GM19438 (cell line): ENCODE data around the gene PICALM.

Experiments
- ATAC-seq: cut with Tn5 transposase; IDR thresholded peaks from one replicate; pipeline ENCODE4 v1.9.1; 2021; ENCODE audit warnings: low read depth; ENCODE audit not compliant: unreplicated experiment

PICALM gene

GRCh38 chr11:86087256-86087655 is 18.4 kb upstream of the PICALM start:
- ATAC-seq: no peak

GRCh38 chr11:86081455-86081854 is 12.6 kb upstream of the PICALM start:
- no peak for ATAC-seq

- no peak for ATAC-seq
Measured at GRCh38 chr11:86079421-86079820, 10.5 kb upstream of the PICALM start.

GRCh38 chr11:86073948-86074347 is 5.1 kb upstream of the PICALM start:
- ATAC-seq: no peak

GRCh38 chr11:86072211-86072610 is 3.3 kb upstream of the PICALM start:
- ATAC-seq: no peak

- no peak for ATAC-seq
Measured at GRCh38 chr11:86070142-86071056, 1.5 kb upstream of the PICALM start.

- ATAC-seq: peak; percentile 57
Measured at GRCh38 chr11:86069408-86070101, 671 bp upstream of the PICALM start.

- ATAC-seq: peak; percentile 5
Measured at GRCh38 chr11:86068138-86068871, 579 bp downstream of the PICALM start.

GRCh38 chr11:86067851-86068137 is 1.1 kb downstream of the PICALM start:
- no peak for ATAC-seq

- ATAC-seq: no peak
Measured at GRCh38 chr11:86067009-86067850, 1.7 kb downstream of the PICALM start.

GRCh38 chr11:86066657-86067008 is 2.3 kb downstream of the PICALM start:
- no peak for ATAC-seq

- no peak for ATAC-seq
Measured at GRCh38 chr11:86066033-86066432, 2.9 kb downstream of the PICALM start.

- ATAC-seq: no peak
Measured at GRCh38 chr11:86064220-86064803, 4.6 kb downstream of the PICALM start.

GRCh38 chr11:86063536-86063935 is 5.3 kb downstream of the PICALM start:
- ATAC-seq: no peak

- ATAC-seq: no peak
Measured at GRCh38 chr11:86062719-86063118, 6.2 kb downstream of the PICALM start.

- ATAC-seq: no peak
Measured at GRCh38 chr11:86061483-86062205, 7.2 kb downstream of the PICALM start.

- ATAC-seq: no peak
Measured at GRCh38 chr11:86060544-86060943, 8.3 kb downstream of the PICALM start.

GRCh38 chr11:86058360-86058759 is 10.5 kb downstream of the PICALM start:
- ATAC-seq: no peak

GRCh38 chr11:86056351-86056854 is 12.5 kb downstream of the PICALM start:
- no peak for ATAC-seq
